Measurements from ENCODE around the gene DNTTIP2. TPM values are rescaled to one million over a fixed set of nuclear protein-coding genes. Genes with fewer than 3 reads are reported as not detected.

The DNTTIP2 gene
- total RNA-seq, 1 experiment from 2014 or later: 101 TPM

GRCh38 chr1:93876244-93876643 is 2.8 kb downstream of the DNTTIP2 start:
- H3K9me3 Mint-ChIP-seq: no peaks in the 10 kb centered on the region
- Histone ChIP-seq H2BK120ac (ENCODE audit: low read depth, low read length, poor library complexity, severe bottlenecking) (no peak overlapping the region), H4K8ac (replicated peaks; ENCODE audit: insufficient read length, low read depth, low read length) (no peak overlapping the region), H2BK15ac (ENCODE audit: low read depth, low read length) (no peak overlapping the region), H3K18ac (ENCODE audit: insufficient read length, low read depth, low read length) (no peak overlapping the region), H3K4ac (ENCODE audit: low read depth, low read length) (no peak overlapping the region), H3K79me1 (ENCODE audit: insufficient read depth, low read depth, low read length, poor library complexity, severe bottlenecking) (peaks cover 10% of the 10 kb centered on the region), H4K20me1 (ENCODE audit: control insufficient read depth, insufficient read depth, insufficient read length) (no peaks in the 10 kb centered on the region), H2BK5ac (ENCODE audit: insufficient read length, low read length) (no peak overlapping the region), H4K91ac (ENCODE audit: insufficient read length, low read depth, low read length) (no peak overlapping the region), H3K9me3 (ENCODE audit: control insufficient read depth, low read depth, low read length) (no peaks in the 10 kb centered on the region), H4K5ac (ENCODE audit: insufficient read length, low read depth, low read length) (no peak overlapping the region), H3K4me1 (ENCODE audit: insufficient read depth, low read length) (no peaks in the 10 kb centered on the region), H3K4me2 (ENCODE audit: insufficient read depth, insufficient read length, low read length) (peak overlapping the region; percentile 4), H3K27ac (ENCODE audit: insufficient read length, low read depth, low read length) (no peak overlapping the region), H3K79me2 (ENCODE audit: insufficient read depth, low read length) (peaks cover 22% of the 10 kb centered on the region; the same call in 1 of the 2 replicates), H3K9ac (ENCODE audit: extremely low read depth, insufficient read length, low read length) (no peak overlapping the region), H3T11ph (ENCODE audit: low read length) (no peak overlapping the region), H2AFZ (ENCODE audit: low read length) (no peak overlapping the region), H3K27me3 (ENCODE audit: insufficient read depth, low read length) (no peaks in the 10 kb centered on the region), H2AK5ac (ENCODE audit: insufficient read length, low read length) (no peak overlapping the region), H3K23me2 (ENCODE audit: insufficient read length, low read depth, low read length, poor library complexity, severe bottlenecking) (peaks cover 13% of the 10 kb centered on the region), H2BK20ac (ENCODE audit: low read depth, low read length, poor library complexity, severe bottlenecking) (no peak overlapping the region), H3K14ac (ENCODE audit: insufficient read depth, low read length) (no peak overlapping the region), H3K56ac (ENCODE audit: insufficient read length, low read depth, low read length) (no peak overlapping the region), H3K23ac (ENCODE audit: insufficient read length, low read depth, low read length) (no peak overlapping the region), H2BK12ac (ENCODE audit: insufficient read length, low read depth, low read length) (no peak overlapping the region)
- no peak for TF ChIP-seq CTCF (conservative IDR thresholded peaks at IDR 0.05)
- no peak for DNase-seq
- H3K27me3 Mint-ChIP-seq (ENCODE audit: low read depth): no peaks in the 10 kb centered on the region
- WGBS (ENCODE audit: extremely low coverage, insufficient read length, low lambda C conversion rate): no CpG with 5 or more reads among the region's 1 CpG
- H3K36me3 Mint-ChIP-seq (ENCODE audit: insufficient read depth in 1 of 3, low read depth in 3 of 3): peaks cover 42 to 59% (median 55%) of the 10 kb centered on the region in 3 experiments
- H3K4me1 Mint-ChIP-seq: peaks cover 15 to 16% of the 10 kb centered on the region in 2 experiments
- H3K27ac Mint-ChIP-seq: no peak overlapping the region
- peak overlapping the region; percentile 10 to 22; a peak in 3 of 5 replicates for H3K4me3 Mint-ChIP-seq

Data from H9 (cell line).